Upper lobe of left lung (tissue), 4 donors: ENCODE data around the gene EGLN1.
"Not testable (repeated sequence)": the region's sequence is repeated elsewhere in the genome, so short reads cannot be mapped to it uniquely, and the experiment has no call there.

ENCODE experiments used
- EP300 ChIP-seq, 4 donors: sonication (generic); formaldehyde crosslinking; IDR thresholded peaks; one replicate each; pipeline ENCODE4 v1.5.1; 2017; ENCODE audit warnings: antibody characterized with exemption in 4 of 4, control low read depth in 2 of 4
- POLR2A ChIP-seq, 4 donors: fragments of 450-650 bp; IDR thresholded peaks; one replicate each; pipeline ENCODE4 v1.5.1; 2016 to 2017; ENCODE audit warnings: antibody characterized with exemption in 4 of 4, mild to moderate bottlenecking in 2 of 4
- POLR2AphosphoS5 ChIP-seq, 2 donors: sonication (generic); formaldehyde crosslinking; IDR thresholded peaks; one replicate each; pipeline ENCODE4 v1.5.1; 2017; ENCODE audit warnings: antibody characterized with exemption in 2 of 2
- TF ChIP-seq, protein P1 (sequence below), 6 experiments: fragments of 450-650 bp in 4 of 6; fragments of 200-600 bp in 2 of 6; sonication (generic) in 2 of 6; IDR thresholded peaks; one replicate each; pipeline ENCODE4 v1.5.1; 2016 to 2019; ENCODE audit warnings: antibody characterized with exemption in 6 of 6

DNA sequence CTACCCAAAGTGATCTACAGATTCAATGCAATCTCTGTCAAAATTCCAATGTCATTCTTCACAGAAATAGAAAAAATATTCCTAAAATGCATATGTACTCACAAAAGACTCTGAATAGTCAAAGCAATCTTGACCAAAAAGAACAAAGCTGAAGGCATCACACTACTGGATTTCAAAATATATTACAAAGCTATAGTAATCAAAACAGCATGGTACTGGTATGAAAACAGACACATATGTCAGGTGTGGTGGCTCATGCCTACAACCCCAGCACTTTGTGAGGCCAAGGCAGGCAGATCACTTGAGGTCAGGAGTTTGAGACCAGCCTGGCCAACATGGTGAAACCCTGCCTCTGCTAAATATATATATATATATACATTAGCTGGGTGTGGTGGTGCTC is 35.9 kb upstream of the EGLN1 start:
- TF ChIP-seq, protein P1, sequence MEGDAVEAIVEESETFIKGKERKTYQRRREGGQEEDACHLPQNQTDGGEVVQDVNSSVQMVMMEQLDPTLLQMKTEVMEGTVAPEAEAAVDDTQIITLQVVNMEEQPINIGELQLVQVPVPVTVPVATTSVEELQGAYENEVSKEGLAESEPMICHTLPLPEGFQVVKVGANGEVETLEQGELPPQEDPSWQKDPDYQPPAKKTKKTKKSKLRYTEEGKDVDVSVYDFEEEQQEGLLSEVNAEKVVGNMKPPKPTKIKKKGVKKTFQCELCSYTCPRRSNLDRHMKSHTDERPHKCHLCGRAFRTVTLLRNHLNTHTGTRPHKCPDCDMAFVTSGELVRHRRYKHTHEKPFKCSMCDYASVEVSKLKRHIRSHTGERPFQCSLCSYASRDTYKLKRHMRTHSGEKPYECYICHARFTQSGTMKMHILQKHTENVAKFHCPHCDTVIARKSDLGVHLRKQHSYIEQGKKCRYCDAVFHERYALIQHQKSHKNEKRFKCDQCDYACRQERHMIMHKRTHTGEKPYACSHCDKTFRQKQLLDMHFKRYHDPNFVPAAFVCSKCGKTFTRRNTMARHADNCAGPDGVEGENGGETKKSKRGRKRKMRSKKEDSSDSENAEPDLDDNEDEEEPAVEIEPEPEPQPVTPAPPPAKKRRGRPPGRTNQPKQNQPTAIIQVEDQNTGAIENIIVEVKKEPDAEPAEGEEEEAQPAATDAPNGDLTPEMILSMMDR (IDR thresholded peaks at IDR 0.05) = not testable (repeated sequence)
- not testable (repeated sequence) for TF ChIP-seq POLR2A, EP300, POLR2AphosphoS5 (IDR thresholded peaks at IDR 0.05)
